NB4 (cell line): ENCODE results near the gene WDR70.
A peak's percentile ranks its signal among the peaks of the same experiment; 100 is the strongest.

Experiments
- CTCF ChIP-seq: IDR thresholded peaks from one replicate; pipeline ENCODE4 v1.5.1; 2012; ENCODE audit warnings: low read depth, low read length
- MAX ChIP-seq: IDR thresholded peaks from 2 replicates; pipeline ENCODE4 v1.6.1; 2011; ENCODE audit warnings: low read depth, low read length
- MYC ChIP-seq: IDR thresholded peaks from 2 replicates; pipeline ENCODE4 v1.6.1; 2011; ENCODE audit warnings: low read depth, low read length
- POLR2A ChIP-seq: IDR thresholded peaks from 2 replicates; pipeline ENCODE4 v1.6.1; 2011; ENCODE audit warnings: mild to moderate bottlenecking; ENCODE audit not compliant: insufficient read length; ENCODE audit errors: extremely low read depth

- TF ChIP-seq POLR2A = no peak
- TF ChIP-seq CTCF = peak; percentile 77
- no peak for TF ChIP-seq MYC
- no peak for TF ChIP-seq MAX
Measured at GRCh38 chr5:37554938-37555337, 175.8 kb downstream of the WDR70 start.
